WTC11 (cell line): ENCODE data around the gene SLK. TPM values are rescaled to one million over a fixed set of nuclear protein-coding genes. Genes with fewer than 3 reads are reported as not detected.

ENCODE experiments used
- ATAC-seq: fragments of 200-7000 bp; cut with Tn5 transposase; 2 replicates; pipeline ENCODE4 v1.10.0; 2021; ENCODE audit warnings: mild to moderate bottlenecking, moderate library complexity
- CTCF ChIA-PET: fragments of 300-600 bp; sonication (Branson Sonifier 250); formaldehyde crosslinking; loops from one replicate; lab custom pipeline; 2021; ENCODE audit warnings: antibody characterized with exemption; lab: Charles Lee
- POLR2A ChIA-PET: fragments of 350-600 bp; sonication (Branson Sonifier 250); formaldehyde crosslinking; loops from one replicate; lab custom pipeline; 2021; ENCODE audit warnings: antibody characterized with exemption; lab: Charles Lee
- DNase-seq: peaks from one replicate; pipeline ENCODE4 v3.0.0; 2021; ENCODE audit warnings: low spot score
- H3K27ac Mint-ChIP-seq: 2 replicates; pipeline ENCODE4 v1.8.0; 2021; ENCODE audit warnings: mixed read lengths
- H3K27me3 Mint-ChIP-seq: 2 replicates; pipeline ENCODE4 v1.8.0; 2021; ENCODE audit warnings: low read depth, mild to moderate bottlenecking, moderate library complexity, mixed read lengths
- H3K36me3 Mint-ChIP-seq: 2 replicates; pipeline ENCODE4 v1.8.0; 2021; ENCODE audit warnings: mixed read lengths
- H3K4me1 Mint-ChIP-seq: 2 replicates; pipeline ENCODE4 v1.8.0; 2022; ENCODE audit warnings: mixed read lengths
- H3K4me3 Mint-ChIP-seq: 2 replicates; pipeline ENCODE4 v1.8.0; 2021; ENCODE audit warnings: mild to moderate bottlenecking, moderate library complexity, mixed read lengths
- H3K9me3 Mint-ChIP-seq: 2 replicates; pipeline ENCODE4 v1.8.0; 2021; ENCODE audit warnings: mixed read lengths
- ELF4 ChIP-seq: sonication (generic); formaldehyde crosslinking; IDR thresholded peaks from 2 replicates; pipeline ENCODE4 v1.8.1; 2022; ENCODE audit warnings: low read depth, mild to moderate bottlenecking, moderate library complexity, missing genetic modification reagents
- EMX1 ChIP-seq: fragments of 250-450 bp; sonication (Bioruptor Pico); IDR thresholded peaks from 2 replicates; pipeline ENCODE4 v1.8.0; 2021; ENCODE audit warnings: mild to moderate bottlenecking
- GABPB1 ChIP-seq: sonication (generic); formaldehyde crosslinking; IDR thresholded peaks from 2 replicates; pipeline ENCODE4 v1.8.1; 2023; ENCODE audit warnings: mild to moderate bottlenecking, missing genetic modification reagents
- GRHL2 ChIP-seq: fragments of 250-450 bp; sonication (Bioruptor Pico); IDR thresholded peaks from 2 replicates; pipeline ENCODE4 v1.8.0; 2022; ENCODE audit warnings: mild to moderate bottlenecking, moderate library complexity; ENCODE audit not compliant: insufficient replicate concordance, severe bottlenecking
- JAZF1 ChIP-seq: fragments of 250-450 bp; sonication (Bioruptor Pico); IDR thresholded peaks from 2 replicates; pipeline ENCODE4 v1.9.0; 2021; ENCODE audit warnings: moderate library complexity, mild to moderate bottlenecking, inconsistent platforms
- MXD4 ChIP-seq: fragments of 250-450 bp; sonication (Bioruptor Pico); IDR thresholded peaks from 2 replicates; pipeline ENCODE4 v1.8.0; 2021; ENCODE audit warnings: mild to moderate bottlenecking, moderate library complexity, borderline replicate concordance
- NR2C2 ChIP-seq: sonication (generic); formaldehyde crosslinking; IDR thresholded peaks from 2 replicates; pipeline ENCODE4 v1.8.0; 2022; ENCODE audit warnings: mild to moderate bottlenecking, missing genetic modification reagents
- OVOL2 ChIP-seq: fragments of 250-450 bp; sonication (Bioruptor Pico); IDR thresholded peaks from 2 replicates; pipeline ENCODE4 v1.9.0; 2021; ENCODE audit warnings: mild to moderate bottlenecking, borderline replicate concordance
- SOX15 ChIP-seq: fragments of 250-450 bp; sonication (Bioruptor Pico); IDR thresholded peaks from 2 replicates; pipeline ENCODE4 v1.9.0; 2021; ENCODE audit warnings: mild to moderate bottlenecking
- TCF7 ChIP-seq: sonication (generic); formaldehyde crosslinking; IDR thresholded peaks from 2 replicates; pipeline ENCODE4 v1.8.0; 2022; ENCODE audit warnings: mild to moderate bottlenecking, low read depth, missing genetic modification reagents, moderate library complexity
- TEAD4 ChIP-seq: sonication (generic); formaldehyde crosslinking; IDR thresholded peaks from 2 replicates; pipeline ENCODE4 v1.8.0; 2022; ENCODE audit warnings: mild to moderate bottlenecking, missing genetic modification reagents
- TP53 ChIP-seq: sonication (generic); formaldehyde crosslinking; IDR thresholded peaks from 2 replicates; pipeline ENCODE4 v1.8.1; 2023; ENCODE audit warnings: mild to moderate bottlenecking, missing genetic modification reagents
- ZBTB21 ChIP-seq: sonication (generic); formaldehyde crosslinking; IDR thresholded peaks from 2 replicates; pipeline ENCODE4 v1.8.1; 2023; ENCODE audit warnings: mild to moderate bottlenecking, missing genetic modification reagents, borderline replicate concordance
- ZNF121 ChIP-seq: sonication (generic); formaldehyde crosslinking; IDR thresholded peaks from 2 replicates; pipeline ENCODE4 v1.8.0; 2023; ENCODE audit warnings: missing genetic modification reagents
- ZNF416 ChIP-seq: fragments of 250-450 bp; sonication (Bioruptor Pico); IDR thresholded peaks from 2 replicates; pipeline ENCODE4 v1.9.0; 2021; ENCODE audit warnings: mild to moderate bottlenecking, inconsistent platforms
- ZNF671 ChIP-seq: fragments of 250-450 bp; sonication (Bioruptor Pico); IDR thresholded peaks from 2 replicates; pipeline ENCODE4 v1.8.0; 2021; ENCODE audit warnings: mild to moderate bottlenecking
- total RNA-seq: library from RNA; stranded (reverse); gene quantifications from 3 replicates; pipeline ENCODE4 v1.2.3, GENCODE V29; 2021
- TF ChIP-seq, protein P1 (sequence below): sonication (generic); formaldehyde crosslinking; IDR thresholded peaks from 2 replicates; pipeline ENCODE4 v1.8.0; 2022; ENCODE audit warnings: mild to moderate bottlenecking, missing genetic modification reagents
- TF ChIP-seq, protein P2 (sequence below): fragments of 200-600 bp; IDR thresholded peaks from 2 replicates; pipeline ENCODE4 v1.8.0; 2022; ENCODE audit warnings: antibody characterized with exemption
- TF ChIP-seq, protein P3 (sequence below): sonication (generic); formaldehyde crosslinking; IDR thresholded peaks from 2 replicates; pipeline ENCODE4 v1.8.1; 2023; ENCODE audit warnings: mild to moderate bottlenecking, missing genetic modification reagents, borderline replicate concordance
- TF ChIP-seq, protein P4 (sequence below): sonication (generic); formaldehyde crosslinking; IDR thresholded peaks from 2 replicates; pipeline ENCODE4 v1.8.1; 2022; ENCODE audit warnings: mild to moderate bottlenecking, missing genetic modification reagents, moderate library complexity, borderline replicate concordance

The SLK gene
- total RNA-seq, 1 experiment from 2014 or later = 19.2 TPM

DNA sequence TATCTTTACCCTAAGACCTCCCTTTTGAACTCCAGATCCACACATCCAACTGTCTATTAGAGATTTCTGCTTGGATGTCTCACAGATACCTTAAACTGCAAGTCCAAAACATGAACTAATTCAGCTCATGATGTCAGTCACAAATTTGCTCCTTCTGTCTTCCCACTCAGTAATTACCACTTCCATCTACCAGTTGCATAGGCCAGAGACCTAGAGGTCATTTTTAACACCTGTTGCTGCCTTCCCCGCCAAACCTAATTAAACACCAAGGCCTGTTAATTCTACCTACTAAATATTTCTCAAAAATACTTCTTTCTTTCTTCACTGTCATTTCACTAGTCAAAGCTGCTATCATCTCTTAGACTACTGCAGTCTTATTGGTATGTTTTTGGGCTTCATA lies 8.2 kb downstream of the SLK start:
- Mint-ChIP-seq H3K36me3 (no peaks in the 10 kb centered on the region), H3K4me3 (no peak overlapping the region), H3K27ac (no peak overlapping the region), H3K4me1 (peaks cover 2% of the 10 kb centered on the region), H3K27me3 (no peaks in the 10 kb centered on the region), H3K9me3 (no peaks in the 10 kb centered on the region)
- POLR2A ChIA-PET = no interaction called here
- ATAC-seq (no peak), DNase-seq (no peak)
- no peak for TF ChIP-seq ZNF416
- no peak for TF ChIP-seq TP53 (CRISPR knock-in tag)
- no peak for TF ChIP-seq SOX15 (CRISPR knock-in tag)
- TF ChIP-seq ELF4 = no peak
- TF ChIP-seq, protein P1, sequence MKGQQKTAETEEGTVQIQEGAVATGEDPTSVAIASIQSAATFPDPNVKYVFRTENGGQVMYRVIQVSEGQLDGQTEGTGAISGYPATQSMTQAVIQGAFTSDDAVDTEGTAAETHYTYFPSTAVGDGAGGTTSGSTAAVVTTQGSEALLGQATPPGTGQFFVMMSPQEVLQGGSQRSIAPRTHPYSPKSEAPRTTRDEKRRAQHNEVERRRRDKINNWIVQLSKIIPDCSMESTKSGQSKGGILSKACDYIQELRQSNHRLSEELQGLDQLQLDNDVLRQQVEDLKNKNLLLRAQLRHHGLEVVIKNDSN (CRISPR knock-in tag) = no peak
- TF ChIP-seq ZBTB21 = no peak
- no peak for TF ChIP-seq MXD4 (CRISPR knock-in tag)
- TF ChIP-seq, protein P2, sequence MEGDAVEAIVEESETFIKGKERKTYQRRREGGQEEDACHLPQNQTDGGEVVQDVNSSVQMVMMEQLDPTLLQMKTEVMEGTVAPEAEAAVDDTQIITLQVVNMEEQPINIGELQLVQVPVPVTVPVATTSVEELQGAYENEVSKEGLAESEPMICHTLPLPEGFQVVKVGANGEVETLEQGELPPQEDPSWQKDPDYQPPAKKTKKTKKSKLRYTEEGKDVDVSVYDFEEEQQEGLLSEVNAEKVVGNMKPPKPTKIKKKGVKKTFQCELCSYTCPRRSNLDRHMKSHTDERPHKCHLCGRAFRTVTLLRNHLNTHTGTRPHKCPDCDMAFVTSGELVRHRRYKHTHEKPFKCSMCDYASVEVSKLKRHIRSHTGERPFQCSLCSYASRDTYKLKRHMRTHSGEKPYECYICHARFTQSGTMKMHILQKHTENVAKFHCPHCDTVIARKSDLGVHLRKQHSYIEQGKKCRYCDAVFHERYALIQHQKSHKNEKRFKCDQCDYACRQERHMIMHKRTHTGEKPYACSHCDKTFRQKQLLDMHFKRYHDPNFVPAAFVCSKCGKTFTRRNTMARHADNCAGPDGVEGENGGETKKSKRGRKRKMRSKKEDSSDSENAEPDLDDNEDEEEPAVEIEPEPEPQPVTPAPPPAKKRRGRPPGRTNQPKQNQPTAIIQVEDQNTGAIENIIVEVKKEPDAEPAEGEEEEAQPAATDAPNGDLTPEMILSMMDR = no peak
- TF ChIP-seq JAZF1 (CRISPR knock-in tag) = no peak
- TF ChIP-seq, protein P3, sequence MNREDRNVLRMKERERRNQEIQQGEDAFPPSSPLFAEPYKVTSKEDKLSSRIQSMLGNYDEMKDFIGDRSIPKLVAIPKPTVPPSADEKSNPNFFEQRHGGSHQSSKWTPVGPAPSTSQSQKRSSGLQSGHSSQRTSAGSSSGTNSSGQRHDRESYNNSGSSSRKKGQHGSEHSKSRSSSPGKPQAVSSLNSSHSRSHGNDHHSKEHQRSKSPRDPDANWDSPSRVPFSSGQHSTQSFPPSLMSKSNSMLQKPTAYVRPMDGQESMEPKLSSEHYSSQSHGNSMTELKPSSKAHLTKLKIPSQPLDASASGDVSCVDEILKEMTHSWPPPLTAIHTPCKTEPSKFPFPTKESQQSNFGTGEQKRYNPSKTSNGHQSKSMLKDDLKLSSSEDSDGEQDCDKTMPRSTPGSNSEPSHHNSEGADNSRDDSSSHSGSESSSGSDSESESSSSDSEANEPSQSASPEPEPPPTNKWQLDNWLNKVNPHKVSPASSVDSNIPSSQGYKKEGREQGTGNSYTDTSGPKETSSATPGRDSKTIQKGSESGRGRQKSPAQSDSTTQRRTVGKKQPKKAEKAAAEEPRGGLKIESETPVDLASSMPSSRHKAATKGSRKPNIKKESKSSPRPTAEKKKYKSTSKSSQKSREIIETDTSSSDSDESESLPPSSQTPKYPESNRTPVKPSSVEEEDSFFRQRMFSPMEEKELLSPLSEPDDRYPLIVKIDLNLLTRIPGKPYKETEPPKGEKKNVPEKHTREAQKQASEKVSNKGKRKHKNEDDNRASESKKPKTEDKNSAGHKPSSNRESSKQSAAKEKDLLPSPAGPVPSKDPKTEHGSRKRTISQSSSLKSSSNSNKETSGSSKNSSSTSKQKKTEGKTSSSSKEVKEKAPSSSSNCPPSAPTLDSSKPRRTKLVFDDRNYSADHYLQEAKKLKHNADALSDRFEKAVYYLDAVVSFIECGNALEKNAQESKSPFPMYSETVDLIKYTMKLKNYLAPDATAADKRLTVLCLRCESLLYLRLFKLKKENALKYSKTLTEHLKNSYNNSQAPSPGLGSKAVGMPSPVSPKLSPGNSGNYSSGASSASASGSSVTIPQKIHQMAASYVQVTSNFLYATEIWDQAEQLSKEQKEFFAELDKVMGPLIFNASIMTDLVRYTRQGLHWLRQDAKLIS = no peak
- TF ChIP-seq TEAD4 = no peak
- no peak for TF ChIP-seq ZNF121 (CRISPR knock-in tag)
- TF ChIP-seq, protein P4, sequence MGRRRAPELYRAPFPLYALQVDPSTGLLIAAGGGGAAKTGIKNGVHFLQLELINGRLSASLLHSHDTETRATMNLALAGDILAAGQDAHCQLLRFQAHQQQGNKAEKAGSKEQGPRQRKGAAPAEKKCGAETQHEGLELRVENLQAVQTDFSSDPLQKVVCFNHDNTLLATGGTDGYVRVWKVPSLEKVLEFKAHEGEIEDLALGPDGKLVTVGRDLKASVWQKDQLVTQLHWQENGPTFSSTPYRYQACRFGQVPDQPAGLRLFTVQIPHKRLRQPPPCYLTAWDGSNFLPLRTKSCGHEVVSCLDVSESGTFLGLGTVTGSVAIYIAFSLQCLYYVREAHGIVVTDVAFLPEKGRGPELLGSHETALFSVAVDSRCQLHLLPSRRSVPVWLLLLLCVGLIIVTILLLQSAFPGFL (CRISPR knock-in tag) = no peak
- TF ChIP-seq GRHL2 = no peak
- TF ChIP-seq ZNF671 (CRISPR knock-in tag) = no peak
- no peak for TF ChIP-seq NR2C2 (CRISPR knock-in tag)
- no peak for TF ChIP-seq OVOL2 (CRISPR knock-in tag)
- no peak for TF ChIP-seq TCF7 (CRISPR knock-in tag)
- no peak for TF ChIP-seq GABPB1 (CRISPR knock-in tag)
- CTCF ChIA-PET = no interaction called here

DNA sequence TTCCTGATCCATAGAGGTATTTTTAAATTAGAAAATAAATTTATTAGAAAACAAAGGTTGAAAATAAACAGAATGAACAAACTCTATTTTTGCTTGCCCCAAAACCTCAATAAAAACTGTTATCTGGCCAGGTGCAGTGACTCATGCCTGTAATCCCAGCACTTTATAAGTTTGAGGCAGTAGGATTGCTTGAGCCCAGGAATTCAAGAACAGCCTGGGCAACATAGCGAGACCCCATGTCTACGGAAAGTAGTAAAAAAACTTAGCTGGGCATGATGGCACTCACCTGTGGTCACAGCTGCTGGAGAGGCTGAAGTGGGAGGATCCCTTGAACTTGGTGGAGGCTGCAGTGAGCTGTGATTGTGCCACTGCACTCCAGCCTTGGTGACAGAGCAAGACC lies 10.3 kb downstream of the SLK start:
- Mint-ChIP-seq H3K4me1 (no peaks in the 10 kb centered on the region), H3K36me3 (no peaks in the 10 kb centered on the region), H3K4me3 (no peak overlapping the region), H3K27ac (no peak overlapping the region), H3K9me3 (no peaks in the 10 kb centered on the region), H3K27me3 (no peaks in the 10 kb centered on the region)
- DNase-seq (no peak), ATAC-seq (no peak)
- TF ChIP-seq EMX1 = no peak
- TF ChIP-seq ZNF121 (CRISPR knock-in tag) = peak; percentile 83; the same call in 1 of the 2 replicates
- ChIA-PET CTCF (interaction anchor here (0.6 kb wide), 1 partner anchor 393 kb away, joined by 3 read pairs; no protein-coding TSS in a partner anchor), POLR2A (no interaction called here)
